MCF 10A (cell line): ENCODE results near the gene NFKBIA. TPM values are rescaled to one million over a fixed set of nuclear protein-coding genes. Genes with fewer than 3 reads are reported as not detected.
A peak's percentile ranks its signal among the peaks of the same experiment; 100 is the strongest.

Source experiments
- BruUV-seq: library from RNA; stranded (reverse); fragments of 400-500 nt; replicated peaks from 2 replicates; lab custom pipeline; 2021; lab: Mats Ljungman, UMichigan
- CTCF ChIA-PET: fragments of 300-600 bp; sonication (Branson Sonifier 250); formaldehyde crosslinking; extraction: SDS; loops from one replicate; lab custom pipeline; 2021; ENCODE audit warnings: antibody characterized with exemption, inconsistent platforms; lab: Yijun Ruan, JAX
- POLR2A ChIA-PET: fragments of 300-600, 350-650 bp; sonication (Branson Sonifier 250); formaldehyde crosslinking; extraction: SDS; loops from one replicate; lab custom pipeline; 2020; ENCODE audit warnings: antibody characterized with exemption, inconsistent platforms; lab: Yijun Ruan, JAX
- DNase-seq: peaks from one replicate; pipeline ENCODE4 v3.0.0-alpha.2; 2018; ENCODE audit not compliant: unreplicated experiment
- H3K27ac Mint-ChIP-seq: one replicate; pipeline ENCODE4 v1.8.0; 2022; ENCODE audit warnings: mild to moderate bottlenecking, low read depth, mixed read lengths; ENCODE audit not compliant: unreplicated experiment
- H3K27me3 Mint-ChIP-seq: one replicate; pipeline ENCODE4 v1.8.0; 2022; ENCODE audit warnings: mixed read lengths; ENCODE audit not compliant: insufficient read depth, unreplicated experiment
- H3K36me3 Mint-ChIP-seq: one replicate; pipeline ENCODE4 v1.8.0; 2022; ENCODE audit warnings: mild to moderate bottlenecking, moderate library complexity, mixed read lengths; ENCODE audit not compliant: insufficient read depth, unreplicated experiment
- H3K4me1 Mint-ChIP-seq: one replicate; pipeline ENCODE4 v1.8.0; 2022; ENCODE audit warnings: mixed read lengths; ENCODE audit not compliant: insufficient read depth, unreplicated experiment
- H3K4me3 Mint-ChIP-seq: one replicate; pipeline ENCODE4 v1.8.0; 2022; ENCODE audit warnings: mild to moderate bottlenecking, moderate library complexity, mixed read lengths; ENCODE audit not compliant: unreplicated experiment
- H3K9me3 Mint-ChIP-seq: one replicate; pipeline ENCODE4 v1.8.0; 2022; ENCODE audit warnings: mixed read lengths; ENCODE audit not compliant: unreplicated experiment
- CTCF ChIP-seq: fragments of 200-600 bp; IDR thresholded peaks from one replicate; pipeline ENCODE4 v1.8.0; 2022; ENCODE audit warnings: antibody characterized with exemption, mild to moderate bottlenecking; ENCODE audit not compliant: unreplicated experiment
- intact Hi-C: fragments of 100-400 bp; cut with micrococcal nuclease; formaldehyde crosslinking; loops from 2 replicates; pipeline ENCODE4 v1.14.1; 2022
- total RNA-seq: library from RNA; stranded (reverse); gene quantifications from 2 replicates; pipeline ENCODE4 v1.2.3, GENCODE V29; 2022

The NFKBIA gene
- total RNA-seq, 1 experiment from 2014 or later, result 112 TPM

GRCh38 chr14:35386673-35387125 is 17.9 kb downstream of the NFKBIA start:
- no peak for TF ChIP-seq CTCF
- H3K4me1 Mint-ChIP-seq, result peaks cover 20% of the 10 kb centered on the region
- intact Hi-C loops, result no loop called here
- H3K27ac Mint-ChIP-seq, result no peak overlapping the region
- no peaks in the 10 kb centered on the region for H3K27me3 Mint-ChIP-seq
- no peak overlapping the region for H3K4me3 Mint-ChIP-seq
- H3K9me3 Mint-ChIP-seq, result no peaks in the 10 kb centered on the region
- no TSS peak for BruUV-seq
- H3K36me3 Mint-ChIP-seq, result no peaks in the 10 kb centered on the region
- CTCF ChIA-PET, result interaction anchor here (3.1 kb wide), 1 partner anchor 17 kb away, joined by 14 read pairs; the partner anchor contains the start of gene NFKBIA
- POLR2A ChIA-PET, result interaction anchor here (0.6 to 5.1 kb wide), 5 partner anchors 10 to 50 kb away, joined by 3 to 49 read pairs (median 20); partner anchors contain the start of gene NFKBIA
- DNase-seq, result no peak

GRCh38 chr14:35385042-35385839 is 19.3 kb downstream of the NFKBIA start:
- Mint-ChIP-seq H3K27ac (peak overlapping the region; percentile 76), H3K4me3 (no peak overlapping the region), H3K4me1 (peaks cover 20% of the 10 kb centered on the region), H3K36me3 (no peaks in the 10 kb centered on the region), H3K27me3 (no peaks in the 10 kb centered on the region), H3K9me3 (no peaks in the 10 kb centered on the region)
- POLR2A ChIA-PET, result interaction anchor here (0.6 to 5.1 kb wide), 12 partner anchors 10 to 1635 kb away, joined by 3 to 49 read pairs (median 5); partner anchors contain the start of genes NFKBIA, PPP2R3C, PRORP and PSMA6
- no peak for TF ChIP-seq CTCF
- DNase-seq, result peak; percentile 93
- CTCF ChIA-PET, result interaction anchor here (0.5 to 3.1 kb wide), 5 partner anchors 18 to 170 kb away, joined by 3 to 14 read pairs (median 5); partner anchors contain the start of gene NFKBIA
- BruUV-seq, result no TSS peak
- intact Hi-C loops, result no loop called here

- TF ChIP-seq CTCF, result no peak
- Mint-ChIP-seq H3K36me3 (no peaks in the 10 kb centered on the region), H3K27me3 (no peaks in the 10 kb centered on the region), H3K4me1 (peaks cover 20% of the 10 kb centered on the region), H3K27ac (no peak overlapping the region), H3K4me3 (no peak overlapping the region), H3K9me3 (no peaks in the 10 kb centered on the region)
- ChIA-PET CTCF (interaction anchor here (0.8 to 3.1 kb wide), 4 partner anchors 14 to 170 kb away, joined by 3 to 14 read pairs (median 6); partner anchors contain the start of gene NFKBIA), POLR2A (interaction anchor here (0.6 to 5.1 kb wide), 8 partner anchors 9 to 533 kb away, joined by 3 to 49 read pairs (median 7); partner anchors contain the start of genes NFKBIA and PSMA6)
- intact Hi-C loops, result no loop called here
- peak; percentile 44 for DNase-seq
- BruUV-seq, result no TSS peak
Measured at GRCh38 chr14:35384455-35385041, 20.0 kb downstream of the NFKBIA start.
